ENCODE data around the gene CNTD1. TPM values are rescaled to one million over a fixed set of nuclear protein-coding genes. Genes with fewer than 3 reads are reported as not detected.

The CNTD1 gene, protein sequence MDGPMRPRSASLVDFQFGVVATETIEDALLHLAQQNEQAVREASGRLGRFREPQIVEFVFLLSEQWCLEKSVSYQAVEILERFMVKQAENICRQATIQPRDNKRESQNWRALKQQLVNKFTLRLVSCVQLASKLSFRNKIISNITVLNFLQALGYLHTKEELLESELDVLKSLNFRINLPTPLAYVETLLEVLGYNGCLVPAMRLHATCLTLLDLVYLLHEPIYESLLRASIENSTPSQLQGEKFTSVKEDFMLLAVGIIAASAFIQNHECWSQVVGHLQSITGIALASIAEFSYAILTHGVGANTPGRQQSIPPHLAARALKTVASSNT
- under 1 TPM; 0.18 TPM for polyA plus RNA-seq

- WGBS, 2 donors, result 26 to 27% methylated on average over 66 of the region's 66 CpGs
- H3K4me1 ChIP-seq (ENCODE audit: control insufficient read depth in 2 of 2, insufficient read depth in 2 of 2, low read length in 1 of 2), result peaks cover 6 to 25% of the 10 kb centered on the region in 2 donors
- H3K4me3 ChIP-seq (ENCODE audit: low read depth in 1 of 2, low read length in 2 of 2), result peak within 1 kb of the TSS; percentile 95 to 99
- H3K36me3 ChIP-seq (ENCODE audit: control insufficient read depth in 2 of 2, insufficient read depth in 2 of 2, low read length in 1 of 2), result peaks cover 0 to 8% of the 10 kb centered on the region in 2 donors
- H3K27me3 ChIP-seq (ENCODE audit: control insufficient read depth in 1 of 2, insufficient read depth in 2 of 2, low read length in 2 of 2), result no peaks in the 10 kb centered on the region
- peak within 1 kb of the TSS; percentile 76 to 95 for H3K27ac ChIP-seq (ENCODE audit: low read depth in 2 of 2, low read length in 1 of 2)
- no peaks in the 10 kb centered on the region for H3K9me3 ChIP-seq (ENCODE audit: control insufficient read depth in 2 of 2, insufficient read depth in 1 of 2, low read depth in 1 of 2, low read length in 1 of 2)
Measured at GRCh38 chr17:42798383-42799380, at the start of gene CNTD1, which contains the start of gene COA3. CNTD1 (plus strand) TSS chr17:42798861; CDS start chr17:42799068, 207 bp downstream. COA3 (minus strand) TSS chr17:42798704; CDS start chr17:42798681, 23 bp downstream.

DNA sequence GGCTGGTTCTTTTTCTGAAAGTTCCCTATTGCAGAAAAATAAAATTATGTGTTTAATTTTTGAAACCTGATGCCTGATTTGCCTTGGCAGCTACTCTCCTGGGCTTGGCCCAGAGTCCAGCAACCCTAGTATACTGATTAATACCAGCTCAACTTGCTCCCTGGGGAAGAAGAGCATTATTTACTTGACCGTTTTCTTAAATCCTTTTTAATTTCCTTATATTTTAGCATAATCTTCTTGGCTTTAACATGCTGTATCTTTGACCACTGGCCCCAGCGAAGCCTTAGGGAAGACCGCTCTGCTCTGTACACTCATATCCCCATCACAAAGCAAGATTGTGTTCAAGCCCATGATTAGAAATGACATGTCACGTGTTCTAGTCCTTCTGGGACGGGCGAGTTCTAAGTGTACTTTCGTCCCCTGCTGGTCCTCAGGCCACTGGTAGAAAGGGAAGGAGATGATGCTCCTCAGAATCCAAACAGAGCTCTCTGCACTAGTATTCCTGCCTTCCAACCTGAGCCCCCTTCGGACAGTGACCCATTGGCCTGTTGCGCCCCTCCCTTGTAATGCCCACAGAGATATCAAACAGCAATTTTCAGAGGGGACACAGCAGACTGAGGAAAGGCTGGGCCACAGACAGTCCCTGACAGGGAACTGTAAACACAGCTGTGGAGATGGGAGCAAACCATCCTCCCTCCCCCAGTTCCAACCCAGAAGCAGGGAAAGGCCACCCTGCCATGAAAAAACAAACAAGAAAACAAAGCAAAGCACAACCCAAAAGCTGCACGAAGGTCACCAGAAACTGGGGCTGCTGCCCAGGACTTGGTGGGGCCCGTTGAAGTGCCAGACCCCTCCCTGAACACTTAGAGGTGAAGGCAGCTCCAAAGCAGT, 49.5 kb upstream of the CNTD1 start:
- H3K9me3 ChIP-seq (ENCODE audit: control insufficient read depth in 2 of 2, insufficient read depth in 1 of 2, low read depth in 1 of 2, low read length in 1 of 2), result no peaks in the 10 kb centered on the region
- 66 to 72% methylated on average over 11 of the region's 11 CpGs for WGBS, 2 donors

DNA sequence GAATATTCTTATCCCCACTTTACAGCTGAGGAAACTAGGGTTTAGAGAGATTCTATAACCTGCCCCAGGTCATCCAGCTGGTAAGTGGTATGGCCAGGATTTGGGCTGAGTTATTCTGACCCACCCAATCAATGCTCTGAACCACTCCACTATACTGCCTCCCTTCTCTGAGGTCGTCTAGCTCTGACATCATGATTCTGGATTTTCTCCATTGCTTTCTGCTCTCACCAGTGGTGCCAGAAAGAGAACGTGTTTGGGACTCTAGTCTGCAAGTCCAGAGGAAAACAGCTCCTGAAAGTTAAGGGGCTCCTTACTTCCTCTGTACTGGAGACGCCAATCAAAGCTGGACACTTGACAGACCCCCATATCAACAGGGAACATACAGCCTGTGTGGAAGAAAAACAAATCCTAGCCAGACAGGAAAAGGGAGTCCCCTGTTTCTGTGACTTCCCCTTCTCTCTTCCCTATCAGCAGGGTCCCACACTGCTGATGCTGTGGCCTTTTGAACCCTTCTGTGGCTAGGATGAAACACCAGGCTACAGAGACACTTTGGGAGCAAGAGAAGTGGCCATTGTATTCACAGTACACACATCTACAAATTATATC, 47.8 kb upstream of the CNTD1 start:
- 35 to 36% methylated on average over 3 of the region's 3 CpGs for WGBS, 2 donors
- H3K4me1 ChIP-seq (ENCODE audit: control insufficient read depth in 2 of 2, insufficient read depth in 2 of 2, low read length in 1 of 2), result no peaks in the 10 kb centered on the region
- no peak overlapping the region for H3K4me3 ChIP-seq (ENCODE audit: low read depth in 1 of 2, low read length in 2 of 2)

More for the DNA sequence above, 49.5 kb upstream of the CNTD1 start:
- Histone ChIP-seq H3K36me3 (ENCODE audit: control insufficient read depth in 2 of 2, insufficient read depth in 2 of 2, low read length in 1 of 2) (no peaks in the 10 kb centered on the region), H3K27ac (ENCODE audit: low read depth in 2 of 2, low read length in 1 of 2) (peak overlapping the region in 1 of 2 donors; percentile 23), H3K27me3 (ENCODE audit: control insufficient read depth in 1 of 2, insufficient read depth in 2 of 2, low read length in 2 of 2) (no peaks in the 10 kb centered on the region), H3K4me1 (ENCODE audit: control insufficient read depth in 2 of 2, insufficient read depth in 2 of 2, low read length in 1 of 2) (no peaks in the 10 kb centered on the region), H3K4me3 (ENCODE audit: low read depth in 1 of 2, low read length in 2 of 2) (no peak overlapping the region)

GRCh38 chr17:42751628-42752027, 47.0 kb upstream of the CNTD1 start:
- no peaks in the 10 kb centered on the region for H3K27me3 ChIP-seq (ENCODE audit: control insufficient read depth in 1 of 2, insufficient read depth in 2 of 2, low read length in 2 of 2)
- H3K36me3 ChIP-seq (ENCODE audit: control insufficient read depth in 2 of 2, insufficient read depth in 2 of 2, low read length in 1 of 2), result no peaks in the 10 kb centered on the region
- H3K4me1 ChIP-seq (ENCODE audit: control insufficient read depth in 2 of 2, insufficient read depth in 2 of 2, low read length in 1 of 2), result no peaks in the 10 kb centered on the region
- no peaks in the 10 kb centered on the region for H3K9me3 ChIP-seq (ENCODE audit: control insufficient read depth in 2 of 2, insufficient read depth in 1 of 2, low read depth in 1 of 2, low read length in 1 of 2)
- no peak overlapping the region for H3K27ac ChIP-seq (ENCODE audit: low read depth in 2 of 2, low read length in 1 of 2)
- no peak overlapping the region for H3K4me3 ChIP-seq (ENCODE audit: low read depth in 1 of 2, low read length in 2 of 2)
- 68 to 83% methylated on average over 7 of the region's 7 CpGs for WGBS, 2 donors

More for the DNA sequence above, 47.8 kb upstream of the CNTD1 start:
- Histone ChIP-seq H3K9me3 (ENCODE audit: control insufficient read depth in 2 of 2, insufficient read depth in 1 of 2, low read depth in 1 of 2, low read length in 1 of 2) (no peaks in the 10 kb centered on the region), H3K27me3 (ENCODE audit: control insufficient read depth in 1 of 2, insufficient read depth in 2 of 2, low read length in 2 of 2) (no peaks in the 10 kb centered on the region), H3K36me3 (ENCODE audit: control insufficient read depth in 2 of 2, insufficient read depth in 2 of 2, low read length in 1 of 2) (no peaks in the 10 kb centered on the region), H3K27ac (ENCODE audit: low read depth in 2 of 2, low read length in 1 of 2) (no peak overlapping the region)

DNA sequence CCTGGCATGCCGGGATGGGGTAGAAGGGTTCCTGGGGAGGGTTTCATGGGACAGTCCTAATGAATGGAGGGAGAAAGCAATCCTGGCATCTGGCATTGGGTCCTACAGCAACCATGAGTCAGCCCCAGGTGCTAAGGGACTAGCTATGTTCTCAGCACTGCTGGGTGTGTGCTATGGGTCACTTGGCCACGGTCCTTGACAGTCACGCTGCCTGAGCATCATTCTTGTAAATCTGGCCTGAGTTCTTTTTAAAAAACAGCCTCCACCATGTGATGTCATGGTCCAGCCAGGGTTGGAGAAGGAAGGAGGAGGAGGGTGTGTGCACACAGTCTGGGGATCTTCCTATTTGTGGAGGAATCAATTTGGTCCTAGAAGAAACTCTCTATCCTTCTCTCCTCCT, 43.9 kb upstream of the CNTD1 start:
- Histone ChIP-seq H3K27me3 (ENCODE audit: control insufficient read depth in 1 of 2, insufficient read depth in 2 of 2, low read length in 2 of 2) (no peaks in the 10 kb centered on the region), H3K36me3 (ENCODE audit: control insufficient read depth in 2 of 2, insufficient read depth in 2 of 2, low read length in 1 of 2) (no peaks in the 10 kb centered on the region), H3K27ac (ENCODE audit: low read depth in 2 of 2, low read length in 1 of 2) (no peak overlapping the region), H3K9me3 (ENCODE audit: control insufficient read depth in 2 of 2, insufficient read depth in 1 of 2, low read depth in 1 of 2, low read length in 1 of 2) (no peaks in the 10 kb centered on the region), H3K4me3 (ENCODE audit: low read depth in 1 of 2, low read length in 2 of 2) (no peak overlapping the region), H3K4me1 (ENCODE audit: control insufficient read depth in 2 of 2, insufficient read depth in 2 of 2, low read length in 1 of 2) (no peaks in the 10 kb centered on the region)
- 60 to 69% methylated on average over 3 of the region's 3 CpGs for WGBS, 2 donors

- Histone ChIP-seq H3K4me3 (ENCODE audit: low read depth in 1 of 2, low read length in 2 of 2) (peak overlapping the region in 1 of 2 donors; percentile 43), H3K9me3 (ENCODE audit: control insufficient read depth in 2 of 2, insufficient read depth in 1 of 2, low read depth in 1 of 2, low read length in 1 of 2) (no peaks in the 10 kb centered on the region), H3K27ac (ENCODE audit: low read depth in 2 of 2, low read length in 1 of 2) (no peak overlapping the region), H3K27me3 (ENCODE audit: control insufficient read depth in 1 of 2, insufficient read depth in 2 of 2, low read length in 2 of 2) (peaks cover 0 to 3% of the 10 kb centered on the region in 2 donors), H3K36me3 (ENCODE audit: control insufficient read depth in 2 of 2, insufficient read depth in 2 of 2, low read length in 1 of 2) (no peaks in the 10 kb centered on the region), H3K4me1 (ENCODE audit: control insufficient read depth in 2 of 2, insufficient read depth in 2 of 2, low read length in 1 of 2) (no peaks in the 10 kb centered on the region)
- 51 to 54% methylated on average over 11 of the region's 11 CpGs for WGBS, 2 donors
Measured at GRCh38 chr17:42759982-42760651, 38.5 kb upstream of the CNTD1 start.

GRCh38 chr17:42760652-42761581, 37.7 kb upstream of the CNTD1 start, which contains the start of gene RAMP2:
RAMP2 (plus strand) TSS chr17:42761227; CDS start chr17:42761262, 35 bp downstream.
- Histone ChIP-seq H3K4me3 (ENCODE audit: low read depth in 1 of 2, low read length in 2 of 2) (peak within 1 kb of the TSS; percentile 41 to 43), H3K4me1 (ENCODE audit: control insufficient read depth in 2 of 2, insufficient read depth in 2 of 2, low read length in 1 of 2) (no peaks in the 10 kb centered on the region), H3K9me3 (ENCODE audit: control insufficient read depth in 2 of 2, insufficient read depth in 1 of 2, low read depth in 1 of 2, low read length in 1 of 2) (no peaks in the 10 kb centered on the region), H3K27me3 (ENCODE audit: control insufficient read depth in 1 of 2, insufficient read depth in 2 of 2, low read length in 2 of 2) (peaks cover 0 to 3% of the 10 kb centered on the region in 2 donors), H3K27ac (ENCODE audit: low read depth in 2 of 2, low read length in 1 of 2) (peak within 1 kb of the TSS; percentile 24 to 31), H3K36me3 (ENCODE audit: control insufficient read depth in 2 of 2, insufficient read depth in 2 of 2, low read length in 1 of 2) (no peaks in the 10 kb centered on the region)
- 3 to 4% methylated on average over 53 to 92 of the region's 92 CpGs for WGBS, 2 donors
